Stimulated activated CD4-positive, alpha-beta T cell treated with anti-CD3 and anti-CD28 coated beads, Interleukin-4, amount 100 ng/mL, for 24 hours (primary cell): ENCODE measurements around the gene ITGAE.
"Not testable (repeated sequence)": the region's sequence is repeated elsewhere in the genome, so short reads cannot be mapped to it uniquely, and the experiment has no call there.

ENCODE experiments used
- DNase-seq: peaks from one replicate; pipeline ENCODE4 v3.0.0-alpha.2; 2020

ITGAE gene

GRCh38 chr17:3723556-3724377, 77.2 kb downstream of the ITGAE start, which contains the start of gene HASPIN:
Gene HASPIN, plus strand, starts transcription at chr17:3723903. Its CDS starts 33 bp downstream, at chr17:3723936.
- peak; percentile 92 for DNase-seq

GRCh38 chr17:3723188-3723555, 77.8 kb downstream of the ITGAE start:
- no peak for DNase-seq

- no peak for DNase-seq
These were observed 78.3 kb downstream of the ITGAE start for GRCh38 chr17:3722716-3723115.

- DNase-seq, result no peak
These were observed 81.7 kb downstream of the ITGAE start for GRCh38 chr17:3719265-3719664.

- no peak for DNase-seq
These were observed 82.8 kb downstream of the ITGAE start for GRCh38 chr17:3718201-3718600.

GRCh38 chr17:3715296-3715695, 85.7 kb downstream of the ITGAE start:
- DNase-seq, result no peak

- no peak for DNase-seq
These were observed 88.1 kb downstream of the ITGAE start for GRCh38 chr17:3712811-3713463.

GRCh38 chr17:3710951-3711383, 90.0 kb downstream of the ITGAE start:
- peak; percentile 82 for DNase-seq

GRCh38 chr17:3708366-3708765, 92.6 kb downstream of the ITGAE start:
- no peak for DNase-seq

GRCh38 chr17:3705718-3705984, 95.3 kb downstream of the ITGAE start:
- not testable (repeated sequence) for DNase-seq

- no peak for DNase-seq
These were observed 95.9 kb downstream of the ITGAE start for GRCh38 chr17:3704931-3705717.

- DNase-seq, result not testable (repeated sequence)
These were observed 98.9 kb downstream of the ITGAE start for GRCh38 chr17:3702041-3702539.

GRCh38 chr17:3699951-3700350, 101.0 kb downstream of the ITGAE start:
- DNase-seq, result no peak

- DNase-seq, result no peak
These were observed 102.8 kb downstream of the ITGAE start for GRCh38 chr17:3698139-3698538.

- DNase-seq, result no peak
These were observed 103.9 kb downstream of the ITGAE start for GRCh38 chr17:3697103-3697476.

- peak; percentile 32 for DNase-seq
These were observed 105.1 kb downstream of the ITGAE start, which contains the start of gene P2RX5 for GRCh38 chr17:3695723-3696411. Gene P2RX5, minus strand, starts transcription at chr17:3696155. Its CDS starts 150 bp downstream, at chr17:3696005.

- no peak for DNase-seq
These were observed 105.8 kb downstream of the ITGAE start for GRCh38 chr17:3695129-3695722.

GRCh38 chr17:3693829-3694231, 107.2 kb downstream of the ITGAE start:
- peak; percentile 38 for DNase-seq

GRCh38 chr17:3693141-3693540, 107.8 kb downstream of the ITGAE start:
- no peak for DNase-seq

GRCh38 chr17:3692346-3692745, 108.6 kb downstream of the ITGAE start:
- DNase-seq, result no peak

- DNase-seq, result no peak
These were observed 109.3 kb downstream of the ITGAE start for GRCh38 chr17:3691617-3692067.

- no peak for DNase-seq
These were observed 110.8 kb downstream of the ITGAE start for GRCh38 chr17:3690094-3690715.
